GM12875 (cell line): Measurements from ENCODE around the gene PAQR9.

Experiments used
- H3K4me3 ChIP-seq: one replicate; pipeline ENCODE4 v1.5.1; 2011; ENCODE audit warnings: low read depth, low read length, control low read depth
- CTCF ChIP-seq: IDR thresholded peaks from 2 replicates; pipeline ENCODE4 v1.5.1; 2011; ENCODE audit warnings: low read depth, mild to moderate bottlenecking, control low read depth, inconsistent platforms, low read length, moderate library complexity, borderline replicate concordance; ENCODE audit not compliant: insufficient read depth

The PAQR9 gene

DNA sequence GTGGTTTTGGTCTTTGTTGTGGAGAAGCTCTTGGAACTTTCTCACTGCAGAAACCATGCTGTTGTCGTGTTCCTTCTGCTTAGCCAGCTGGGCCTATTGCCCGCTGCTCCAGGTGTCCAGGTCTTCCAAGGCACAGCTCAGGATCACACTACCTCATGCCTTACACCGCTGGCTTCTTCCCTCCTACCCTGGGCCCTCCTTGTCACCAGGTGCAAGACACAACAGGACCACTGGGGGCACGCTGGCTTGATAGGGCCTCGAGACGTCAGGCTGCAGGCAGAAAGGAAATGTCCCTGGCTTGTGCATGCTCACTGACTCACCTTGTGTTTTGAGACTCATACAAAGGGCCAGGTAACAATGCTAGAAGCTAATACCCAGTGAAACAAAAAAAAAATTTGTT, 32.3 kb downstream of the PAQR9 start:
- TF ChIP-seq CTCF, result no peak
- H3K4me3 ChIP-seq, result no peak overlapping the region

- TF ChIP-seq CTCF, result no peak
- H3K4me3 ChIP-seq, result no peak overlapping the region
Measured at GRCh38 chr3:142930463-142930862, 33.0 kb downstream of the PAQR9 start.

DNA sequence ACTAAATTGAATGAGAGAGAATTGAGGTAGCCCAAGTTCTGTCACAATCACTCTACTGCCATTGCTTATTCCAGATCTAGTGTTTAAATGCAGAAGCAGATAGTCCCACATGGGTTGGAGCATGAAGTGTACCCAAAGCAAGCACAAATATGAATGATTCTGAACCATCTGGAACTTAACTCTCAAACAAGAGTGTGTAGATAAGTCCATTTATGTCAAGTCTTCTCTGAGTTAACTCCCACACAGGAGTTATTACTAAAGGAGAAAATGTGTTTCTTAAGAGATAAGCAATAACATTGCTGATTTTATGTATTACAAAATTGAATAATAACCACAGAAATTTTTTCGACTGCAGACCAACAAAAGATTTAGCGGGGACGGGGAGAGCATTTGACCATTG, 33.6 kb downstream of the PAQR9 start:
- H3K4me3 ChIP-seq, result no peak overlapping the region
- TF ChIP-seq CTCF, result no peak

- peak; percentile 45; the same call in 1 of the 2 replicates for TF ChIP-seq CTCF
- no peak overlapping the region for H3K4me3 ChIP-seq
Measured at GRCh38 chr3:142929109-142929508, 34.4 kb downstream of the PAQR9 start.

DNA sequence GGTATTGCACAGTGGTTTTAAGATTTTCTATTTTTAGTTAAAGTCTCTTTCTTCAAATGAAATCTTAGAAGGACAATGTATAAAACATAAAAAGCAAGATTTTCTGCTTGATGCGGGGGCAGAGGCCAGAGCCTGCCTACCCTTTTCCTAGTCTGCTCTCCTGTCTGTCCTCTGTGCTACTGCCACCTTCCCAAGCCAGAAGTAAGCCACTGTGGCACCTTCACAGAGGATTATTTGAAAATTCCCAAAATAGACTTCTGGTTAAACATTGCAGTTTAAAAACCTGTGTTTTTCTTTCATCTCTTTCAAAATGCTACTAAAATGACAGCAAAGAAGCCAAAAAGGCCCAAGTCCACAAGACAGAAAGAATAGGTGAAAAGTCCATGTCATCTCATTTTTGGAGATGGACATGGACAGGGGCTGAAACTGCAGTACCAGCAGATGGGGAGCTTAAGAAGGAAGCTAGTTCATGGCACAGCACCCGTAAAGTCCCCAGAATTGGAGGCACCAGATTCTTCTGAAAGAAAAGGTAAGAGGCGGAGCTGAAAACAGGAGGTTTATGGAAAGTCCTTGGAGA, 37.0 kb downstream of the PAQR9 start:
- H3K4me3 ChIP-seq, result no peak overlapping the region
- no peak for TF ChIP-seq CTCF

DNA sequence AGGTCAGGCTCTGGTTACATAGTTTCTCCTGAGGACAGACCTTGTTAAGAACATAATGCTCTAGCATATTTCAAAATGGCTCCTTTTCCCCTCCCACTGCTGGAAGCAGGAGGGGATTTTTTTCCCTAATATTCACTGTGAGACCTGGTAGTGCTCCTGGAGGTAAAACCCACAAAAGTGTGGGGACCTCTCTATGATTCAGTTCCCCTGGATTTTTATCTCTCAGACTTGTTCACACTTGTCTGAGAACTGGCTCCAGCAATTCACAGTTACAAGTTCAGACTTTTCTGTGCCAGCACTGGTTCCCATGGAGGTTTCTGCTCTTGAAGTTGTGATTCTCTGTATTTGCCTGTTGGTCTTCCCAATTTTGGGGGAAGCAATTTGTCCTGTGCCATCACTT, 38.3 kb downstream of the PAQR9 start:
- no peak for TF ChIP-seq CTCF
- H3K4me3 ChIP-seq, result no peak overlapping the region

DNA sequence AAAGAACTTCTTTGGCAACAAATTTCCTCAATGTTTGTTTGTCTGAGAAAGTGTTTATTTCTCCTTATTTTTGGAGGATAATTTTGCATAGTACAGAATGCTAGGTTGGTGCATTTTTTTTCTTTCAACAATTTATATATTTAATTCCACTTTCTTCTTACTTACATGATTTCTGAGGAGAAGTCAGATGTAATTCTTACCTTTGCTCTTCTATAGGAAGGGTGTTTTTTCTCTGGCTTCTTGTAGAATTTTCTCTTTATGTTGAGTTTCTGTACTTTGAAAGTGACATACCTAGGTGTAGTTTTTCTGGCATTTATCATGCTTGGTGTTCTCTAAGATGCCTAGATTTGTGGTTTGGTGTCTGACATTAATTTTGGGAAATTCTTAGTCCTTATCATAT, 39.8 kb downstream of the PAQR9 start:
- H3K4me3 ChIP-seq, result no peak overlapping the region
- no peak for TF ChIP-seq CTCF
